Mesothelial cell of epicardium (in vitro differentiated cells): ENCODE results near the gene CCDC40. TPM values are rescaled to one million over a fixed set of nuclear protein-coding genes. Genes with fewer than 3 reads are reported as not detected.

Experiments
- DNase-seq, 2 experiments: peaks; one replicate each; pipeline ENCODE4 v3.0.0; 2021; ENCODE audit warnings: low spot score in 2 of 2; ENCODE audit not compliant: unreplicated experiment in 2 of 2
- H3K27ac Mint-ChIP-seq: 2 replicates; pipeline ENCODE4 v1.8.0; 2021; ENCODE audit warnings: mixed read lengths
- H3K27me3 Mint-ChIP-seq: 2 replicates; pipeline ENCODE4 v1.8.0; 2021; ENCODE audit warnings: low read depth, mixed read lengths
- H3K36me3 Mint-ChIP-seq: 2 replicates; pipeline ENCODE4 v1.8.0; 2021; ENCODE audit warnings: mixed read lengths
- H3K4me1 Mint-ChIP-seq: 2 replicates; pipeline ENCODE4 v1.8.0; 2021; ENCODE audit warnings: mixed read lengths
- H3K4me3 Mint-ChIP-seq: 2 replicates; pipeline ENCODE4 v1.8.0; 2021; ENCODE audit warnings: mild to moderate bottlenecking, moderate library complexity, mixed read lengths
- H3K9me3 Mint-ChIP-seq: 2 replicates; pipeline ENCODE4 v1.8.0; 2021; ENCODE audit warnings: mixed read lengths
- total RNA-seq: library from RNA; stranded (reverse); gene quantifications from 3 replicates; pipeline ENCODE4 v1.2.1, GENCODE V29; 2021
- TF ChIP-seq, protein P1 (sequence below): fragments of 200-600 bp; sonication (generic); IDR thresholded peaks from one replicate; pipeline ENCODE4 v1.5.0; 2021; ENCODE audit warnings: antibody characterized with exemption; ENCODE audit not compliant: unreplicated experiment

The CCDC40 gene
- total RNA-seq, 1 donor from 2014 or later = 23.5 TPM

DNA sequence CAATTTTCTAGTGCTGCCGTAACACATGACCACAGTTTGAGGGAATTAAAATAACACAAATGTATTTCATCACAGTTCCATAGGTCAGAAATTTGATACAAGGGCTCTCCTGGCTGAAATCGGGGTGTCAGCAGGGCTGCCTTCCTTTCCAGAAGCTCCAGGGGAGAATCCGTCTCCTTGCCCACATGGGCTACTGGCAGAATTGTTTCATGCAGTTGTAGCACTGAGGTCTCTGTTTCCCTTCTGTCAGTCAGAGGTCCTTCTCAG, 89.9 kb downstream of the CCDC40 start:
- no peak for DNase-seq
- Mint-ChIP-seq H3K4me3 (no peak overlapping the region), H3K27me3 (no peaks in the 10 kb centered on the region), H3K4me1 (peaks cover 9% of the 10 kb centered on the region), H3K9me3 (no peaks in the 10 kb centered on the region), H3K36me3 (no peaks in the 10 kb centered on the region), H3K27ac (no peak overlapping the region)
- TF ChIP-seq, protein P1, sequence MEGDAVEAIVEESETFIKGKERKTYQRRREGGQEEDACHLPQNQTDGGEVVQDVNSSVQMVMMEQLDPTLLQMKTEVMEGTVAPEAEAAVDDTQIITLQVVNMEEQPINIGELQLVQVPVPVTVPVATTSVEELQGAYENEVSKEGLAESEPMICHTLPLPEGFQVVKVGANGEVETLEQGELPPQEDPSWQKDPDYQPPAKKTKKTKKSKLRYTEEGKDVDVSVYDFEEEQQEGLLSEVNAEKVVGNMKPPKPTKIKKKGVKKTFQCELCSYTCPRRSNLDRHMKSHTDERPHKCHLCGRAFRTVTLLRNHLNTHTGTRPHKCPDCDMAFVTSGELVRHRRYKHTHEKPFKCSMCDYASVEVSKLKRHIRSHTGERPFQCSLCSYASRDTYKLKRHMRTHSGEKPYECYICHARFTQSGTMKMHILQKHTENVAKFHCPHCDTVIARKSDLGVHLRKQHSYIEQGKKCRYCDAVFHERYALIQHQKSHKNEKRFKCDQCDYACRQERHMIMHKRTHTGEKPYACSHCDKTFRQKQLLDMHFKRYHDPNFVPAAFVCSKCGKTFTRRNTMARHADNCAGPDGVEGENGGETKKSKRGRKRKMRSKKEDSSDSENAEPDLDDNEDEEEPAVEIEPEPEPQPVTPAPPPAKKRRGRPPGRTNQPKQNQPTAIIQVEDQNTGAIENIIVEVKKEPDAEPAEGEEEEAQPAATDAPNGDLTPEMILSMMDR = no peak

DNA sequence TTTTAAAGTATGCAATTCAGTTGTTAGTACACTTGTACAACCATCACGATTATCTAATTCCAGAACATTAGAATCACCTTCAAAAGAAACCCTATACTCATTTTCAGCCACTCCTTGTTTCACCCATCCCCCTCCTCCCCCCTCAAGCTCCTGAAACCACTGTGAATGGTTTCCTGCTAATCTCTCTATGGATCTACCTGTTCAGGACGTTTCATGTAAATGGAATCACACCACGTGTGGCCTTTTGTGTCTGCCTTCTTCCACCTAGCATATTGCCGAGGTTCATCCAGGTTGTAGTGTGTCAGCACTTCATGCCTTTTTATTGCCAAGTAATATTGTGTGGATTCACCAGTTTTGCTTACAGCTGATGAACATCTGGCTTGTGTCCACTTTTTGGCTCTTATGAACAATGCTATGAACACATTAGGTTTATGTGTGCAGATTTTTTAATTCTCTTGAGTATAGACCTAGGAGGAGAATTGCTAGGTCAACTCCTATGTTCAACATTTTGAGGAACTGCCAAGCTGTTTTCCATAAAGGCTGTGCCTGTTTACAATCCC, 92.6 kb downstream of the CCDC40 start:
- DNase-seq = no peak
- H3K27ac Mint-ChIP-seq = no peak overlapping the region
- TF ChIP-seq, protein P1 = no peak
- peaks cover 7% of the 10 kb centered on the region for H3K4me1 Mint-ChIP-seq
- peaks cover 10% of the 10 kb centered on the region for H3K36me3 Mint-ChIP-seq
- no peak overlapping the region for H3K4me3 Mint-ChIP-seq
- no peaks in the 10 kb centered on the region for H3K27me3 Mint-ChIP-seq
- H3K9me3 Mint-ChIP-seq = no peaks in the 10 kb centered on the region

DNA sequence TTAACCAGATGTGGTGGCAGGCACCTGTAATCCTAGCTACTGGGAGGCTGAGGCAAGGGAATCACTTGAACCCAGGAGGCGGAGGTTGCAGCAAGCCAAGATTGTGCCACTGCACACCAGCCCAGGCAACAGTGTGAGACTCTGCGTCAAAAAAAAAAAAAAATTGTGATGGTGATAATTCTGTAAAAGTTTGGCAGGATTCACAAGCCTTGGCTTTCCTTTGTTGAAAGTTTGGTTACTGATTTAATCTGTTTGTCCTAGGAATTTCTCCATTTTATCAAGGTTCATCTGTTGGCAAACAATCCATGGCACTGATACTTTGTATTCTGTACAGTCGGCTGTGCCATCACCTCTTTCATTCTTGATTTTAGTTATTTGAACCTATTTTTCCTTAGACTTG, 94.5 kb downstream of the CCDC40 start:
- no peaks in the 10 kb centered on the region for H3K9me3 Mint-ChIP-seq
- DNase-seq = no peak
- H3K27me3 Mint-ChIP-seq = no peaks in the 10 kb centered on the region
- no peak overlapping the region for H3K27ac Mint-ChIP-seq
- no peak overlapping the region for H3K4me3 Mint-ChIP-seq
- no peaks in the 10 kb centered on the region for H3K4me1 Mint-ChIP-seq
- peaks cover 15% of the 10 kb centered on the region for H3K36me3 Mint-ChIP-seq
- TF ChIP-seq, protein P1 = no peak

DNA sequence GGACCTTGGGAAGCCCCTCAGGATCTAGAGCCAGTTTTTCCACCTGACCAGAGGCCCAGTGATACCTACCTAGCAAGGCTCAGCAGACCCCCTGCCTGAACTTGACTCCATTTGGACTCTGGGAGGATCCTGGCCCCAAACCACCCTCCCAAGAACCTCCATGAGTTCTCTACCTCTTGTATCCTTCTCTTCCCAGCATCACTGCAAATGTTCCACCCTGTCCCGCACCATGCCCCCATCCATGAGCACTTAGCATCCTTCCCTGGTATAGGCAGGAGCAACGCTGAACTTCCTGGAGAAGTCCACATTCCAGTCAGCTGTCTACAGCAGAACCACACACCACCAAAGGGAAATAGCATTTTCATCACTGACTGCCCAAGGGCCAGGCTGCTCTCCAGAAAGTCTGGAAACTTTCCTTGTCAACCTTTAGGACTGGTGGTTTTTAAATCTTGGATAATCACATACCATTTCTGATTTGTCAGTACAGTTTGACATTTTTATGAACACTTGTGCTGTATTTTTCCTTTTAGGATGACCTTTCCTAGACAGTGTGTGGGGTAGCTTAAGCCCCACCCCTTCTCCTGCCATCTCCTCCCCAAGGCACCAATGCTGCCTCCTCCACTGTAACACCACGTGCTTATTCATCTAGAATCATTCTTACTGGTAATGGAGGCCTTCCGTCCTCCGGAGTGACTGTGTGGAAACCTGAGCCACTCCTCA, 96.6 kb downstream of the CCDC40 start:
- TF ChIP-seq, protein P1 = no peak
- no peaks in the 10 kb centered on the region for H3K9me3 Mint-ChIP-seq
- no peaks in the 10 kb centered on the region for H3K4me1 Mint-ChIP-seq
- no peak overlapping the region for H3K27ac Mint-ChIP-seq
- no peak overlapping the region for H3K4me3 Mint-ChIP-seq
- no peak for DNase-seq
- H3K36me3 Mint-ChIP-seq = peaks cover 29% of the 10 kb centered on the region
- H3K27me3 Mint-ChIP-seq = no peaks in the 10 kb centered on the region

DNA sequence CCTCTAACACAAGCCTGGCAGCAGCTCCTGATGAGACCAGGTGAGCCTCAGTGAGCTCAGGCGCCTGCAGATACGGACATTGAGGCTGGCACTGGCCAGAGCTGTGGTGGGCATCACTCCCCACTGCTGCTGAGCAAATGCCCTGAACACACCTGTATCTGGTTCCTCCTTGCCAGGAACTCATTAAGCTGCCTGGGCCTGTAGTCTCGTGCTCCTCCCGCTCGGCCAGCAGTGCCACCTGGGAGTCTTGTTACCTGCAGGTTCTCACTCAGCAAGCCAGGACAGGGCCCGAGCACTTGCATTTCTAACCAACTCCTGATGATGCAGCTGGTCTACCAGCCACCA, 97.2 kb downstream of the CCDC40 start:
- TF ChIP-seq, protein P1 = no peak
- H3K27ac Mint-ChIP-seq = no peak overlapping the region
- no peaks in the 10 kb centered on the region for H3K9me3 Mint-ChIP-seq
- H3K4me3 Mint-ChIP-seq = no peak overlapping the region
- DNase-seq = no peak
- H3K27me3 Mint-ChIP-seq = no peaks in the 10 kb centered on the region
- no peaks in the 10 kb centered on the region for H3K4me1 Mint-ChIP-seq
- peaks cover 32% of the 10 kb centered on the region for H3K36me3 Mint-ChIP-seq
